ENCODE measurements around the gene LMO2. TPM values are rescaled to one million over a fixed set of nuclear protein-coding genes. Genes with fewer than 3 reads are reported as not detected.

LMO2 gene
- total and polyA plus RNA-seq, 2 of the 13 experiments (the other 11 are each of a cell fraction or from before 2014, with no cell fraction given) = not detected

DNA sequence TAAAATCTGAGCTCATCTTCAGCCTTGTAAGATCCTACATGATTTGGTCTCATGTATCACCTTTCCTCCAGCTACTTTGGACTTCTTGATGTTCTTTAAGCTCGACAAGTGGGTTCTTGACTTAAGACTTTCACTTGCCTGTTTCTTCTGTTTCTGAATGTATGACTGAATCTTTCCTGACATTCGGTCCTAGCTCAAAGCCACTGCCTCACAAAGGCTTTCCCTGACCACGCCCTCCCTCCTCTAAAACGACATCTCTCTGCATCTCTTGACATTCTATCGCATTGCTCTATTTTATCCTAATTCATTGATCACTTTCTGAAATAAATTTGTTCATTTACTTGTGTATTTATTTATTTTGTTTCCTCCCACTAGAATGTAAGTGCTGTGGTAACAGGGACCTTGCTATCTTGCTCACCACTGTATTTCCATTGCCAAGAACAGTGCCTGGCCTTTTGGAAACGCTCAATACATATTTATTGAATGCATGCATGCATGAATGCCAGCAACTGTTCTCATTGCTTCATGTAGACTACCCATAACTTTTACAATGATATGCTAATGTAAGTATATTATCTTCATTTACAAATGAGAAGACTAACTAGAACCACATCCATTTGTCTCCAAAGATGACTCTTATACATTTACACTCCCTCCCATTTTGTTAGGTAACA is 43.0 kb downstream of the LMO2 start (continued):
- TF ChIP-seq, protein P1, sequence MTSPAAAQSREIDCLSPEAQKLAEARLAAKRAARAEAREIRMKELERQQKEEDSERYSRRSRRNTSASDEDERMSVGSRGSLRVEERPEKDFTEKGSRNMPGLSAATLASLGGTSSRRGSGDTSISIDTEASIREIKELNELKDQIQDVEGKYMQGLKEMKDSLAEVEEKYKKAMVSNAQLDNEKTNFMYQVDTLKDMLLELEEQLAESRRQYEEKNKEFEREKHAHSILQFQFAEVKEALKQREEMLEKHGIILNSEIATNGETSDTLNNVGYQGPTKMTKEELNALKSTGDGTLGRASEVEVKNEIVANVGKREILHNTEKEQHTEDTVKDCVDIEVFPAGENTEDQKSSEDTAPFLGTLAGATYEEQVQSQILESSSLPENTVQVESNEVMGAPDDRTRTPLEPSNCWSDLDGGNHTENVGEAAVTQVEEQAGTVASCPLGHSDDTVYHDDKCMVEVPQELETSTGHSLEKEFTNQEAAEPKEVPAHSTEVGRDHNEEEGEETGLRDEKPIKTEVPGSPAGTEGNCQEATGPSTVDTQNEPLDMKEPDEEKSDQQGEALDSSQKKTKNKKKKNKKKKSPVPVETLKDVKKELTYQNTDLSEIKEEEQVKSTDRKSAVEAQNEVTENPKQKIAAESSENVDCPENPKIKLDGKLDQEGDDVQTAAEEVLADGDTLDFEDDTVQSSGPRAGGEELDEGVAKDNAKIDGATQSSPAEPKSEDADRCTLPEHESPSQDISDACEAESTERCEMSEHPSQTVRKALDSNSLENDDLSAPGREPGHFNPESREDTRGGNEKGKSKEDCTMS (CRISPR knock-in tag; conservative IDR thresholded peaks at IDR 0.05) = no peak
- TF ChIP-seq, protein P2, sequence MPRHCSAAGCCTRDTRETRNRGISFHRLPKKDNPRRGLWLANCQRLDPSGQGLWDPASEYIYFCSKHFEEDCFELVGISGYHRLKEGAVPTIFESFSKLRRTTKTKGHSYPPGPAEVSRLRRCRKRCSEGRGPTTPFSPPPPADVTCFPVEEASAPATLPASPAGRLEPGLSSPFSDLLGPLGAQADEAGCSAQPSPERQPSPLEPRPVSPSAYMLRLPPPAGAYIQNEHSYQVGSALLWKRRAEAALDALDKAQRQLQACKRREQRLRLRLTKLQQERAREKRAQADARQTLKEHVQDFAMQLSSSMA (CRISPR knock-in tag; IDR thresholded peaks at IDR 0.05) = no peak
- TF ChIP-seq HDAC6 (IDR thresholded peaks at IDR 0.05; ENCODE audit: low read depth, low read length) (no peak), SMAD3 (CRISPR knock-in tag; IDR thresholded peaks at IDR 0.05) (no peak)

DNA sequence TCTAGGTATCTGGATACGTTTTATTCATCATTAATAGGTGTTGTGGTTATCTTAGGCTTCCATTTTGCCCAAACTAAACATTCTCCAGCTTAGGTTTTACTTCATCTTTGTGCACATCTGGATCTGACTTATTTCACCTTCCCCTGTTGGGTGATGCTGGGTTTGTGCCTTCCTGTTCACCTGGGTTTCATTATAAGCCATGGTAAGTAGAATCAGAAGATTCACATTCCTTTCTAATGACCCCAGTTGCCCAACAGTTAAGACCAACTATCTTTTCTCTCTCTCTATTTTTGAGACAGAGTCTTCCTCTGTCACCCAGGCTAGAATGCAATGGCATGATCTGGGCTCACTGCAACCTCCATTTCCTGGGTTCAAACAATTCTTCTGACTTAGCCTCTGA is 44.6 kb downstream of the LMO2 start:
- Histone ChIP-seq H3K4me3 (replicated peaks in 1 of 3; ENCODE audit: insufficient read depth in 1 of 3, low read depth in 2 of 3, low read length in 3 of 3) (no peak overlapping the region), H3K9ac (ENCODE audit: insufficient read depth, low read depth, low read length) (no peak overlapping the region), H3K27me3 (ENCODE audit: control insufficient read depth in 1 of 2, insufficient read depth in 2 of 2, low read length in 2 of 2) (peaks cover 0 to 26% of the 10 kb centered on the region in 2 experiments; a peak in 3 of 5 replicates), H4K20me1 (ENCODE audit: insufficient read depth, low read length) (no peaks in the 10 kb centered on the region), H3K79me2 (ENCODE audit: insufficient read depth, low read length) (no peaks in the 10 kb centered on the region), H3K36me3 (replicated peaks in 1 of 2; ENCODE audit: control insufficient read depth in 1 of 2, insufficient read depth in 2 of 2, low read length in 2 of 2) (no peaks in the 10 kb centered on the region), H2AFZ (ENCODE audit: low read length) (no peak overlapping the region), H3K4me2 (ENCODE audit: low read depth, low read length) (no peak overlapping the region), H3K4me1 (ENCODE audit: insufficient read depth, low read length) (no peaks in the 10 kb centered on the region), H3K27ac (ENCODE audit: extremely low read length, insufficient read depth, low read length) (no peak overlapping the region), H3K9me3 (ENCODE audit: low read length) (no peaks in the 10 kb centered on the region)
- intact Hi-C loops (cut with micrococcal nuclease; ENCODE audit: unreplicated experiment) (no loop called here), in situ Hi-C loops (cut with HindIII; ENCODE audit: extremely low pct_ligation_motif_present, low pct_unique_long_range_greater_than_20kb) (no loop called here)
- no TSS peak for BruUV-seq (replicated peaks)
- POLR2A ChIA-PET = no interaction called here
- FAIRE-seq (no peak), ATAC-seq (no peak), DNase-seq (ENCODE audit: low spot score) (no peak)
- 0% methylated on average over 1 of the region's 1 CpG for WGBS (ENCODE audit: low lambda C conversion rate)
- CTCF ChIA-PET (ENCODE audit: low intra/inter-chr PET ratio, low total read pairs) = no interaction called here
- TF ChIP-seq ZNF709 (CRISPR knock-in tag; IDR thresholded peaks at IDR 0.05) (no peak), PLRG1 (conservative IDR thresholded peaks at IDR 0.05) (no peak), PRMT3 (CRISPR knock-in tag; IDR thresholded peaks at IDR 0.05; ENCODE audit: borderline replicate concordance, low read depth) (no peak), ZKSCAN1 (IDR thresholded peaks at IDR 0.05; ENCODE audit: low read length) (no peak)
- TF ChIP-seq, protein P3, sequence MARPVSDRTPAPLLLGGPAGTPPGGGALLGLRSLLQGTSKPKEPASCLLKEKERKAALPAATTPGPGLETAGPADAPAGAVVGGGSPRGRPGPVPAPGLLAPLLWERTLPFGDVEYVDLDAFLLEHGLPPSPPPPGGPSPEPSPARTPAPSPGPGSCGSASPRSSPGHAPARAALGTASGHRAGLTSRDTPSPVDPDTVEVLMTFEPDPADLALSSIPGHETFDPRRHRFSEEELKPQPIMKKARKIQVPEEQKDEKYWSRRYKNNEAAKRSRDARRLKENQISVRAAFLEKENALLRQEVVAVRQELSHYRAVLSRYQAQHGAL (CRISPR knock-in tag; IDR thresholded peaks at IDR 0.05; ENCODE audit: not compliant biosample characterization) = no peak
